Measurements from ENCODE around the gene PHF19.

Gene PHF19

GRCh38 chr9:120891884-120892747 lies 15.1 kb upstream of the PHF19 start:
- no peak for DNase-seq (ENCODE audit: low read depth)

GRCh38 chr9:120891245-120891883 lies 14.4 kb upstream of the PHF19 start:
- no peak for DNase-seq (ENCODE audit: low read depth)

GRCh38 chr9:120890320-120891244 lies 13.6 kb upstream of the PHF19 start:
- no peak for DNase-seq (ENCODE audit: low read depth)

GRCh38 chr9:120889606-120890271 lies 12.8 kb upstream of the PHF19 start:
- no peak for DNase-seq (ENCODE audit: low read depth)

- no peak for DNase-seq (ENCODE audit: low read depth)
These were observed 11.6 kb upstream of the PHF19 start for GRCh38 chr9:120888626-120889025.

- DNase-seq (ENCODE audit: low read depth) = no peak
These were observed 9.5 kb upstream of the PHF19 start for GRCh38 chr9:120886490-120886967.

GRCh38 chr9:120885958-120886357 lies 9.0 kb upstream of the PHF19 start:
- no peak for DNase-seq (ENCODE audit: low read depth)

- no peak for DNase-seq (ENCODE audit: low read depth)
These were observed 8.5 kb upstream of the PHF19 start for GRCh38 chr9:120885457-120885856.

GRCh38 chr9:120883608-120883996 lies 6.6 kb upstream of the PHF19 start:
- no peak for DNase-seq (ENCODE audit: low read depth)

GRCh38 chr9:120882935-120883607 lies 6.1 kb upstream of the PHF19 start:
- DNase-seq (ENCODE audit: low read depth) = no peak

GRCh38 chr9:120879446-120879845 lies 2.5 kb upstream of the PHF19 start:
- DNase-seq (ENCODE audit: low read depth) = no peak

GRCh38 chr9:120878188-120879130 lies 1.5 kb upstream of the PHF19 start:
- DNase-seq (ENCODE audit: low read depth) = no peak

- DNase-seq (ENCODE audit: low read depth) = no peak
These were observed 467 bp upstream of the PHF19 start for GRCh38 chr9:120877276-120878034.

- DNase-seq (ENCODE audit: low read depth) = peak; percentile 82
These were observed 790 bp downstream of the PHF19 start for GRCh38 chr9:120875954-120876841.

- no peak for DNase-seq (ENCODE audit: low read depth)
These were observed 1.4 kb downstream of the PHF19 start for GRCh38 chr9:120875643-120875953.

GRCh38 chr9:120875195-120875565 lies 1.8 kb downstream of the PHF19 start:
- no peak for DNase-seq (ENCODE audit: low read depth)

GRCh38 chr9:120874226-120875194 lies 2.5 kb downstream of the PHF19 start:
- no peak for DNase-seq (ENCODE audit: low read depth)
